Osteocyte (in vitro differentiated cells): ENCODE results near the gene NEIL3. TPM values are rescaled to one million over a fixed set of nuclear protein-coding genes. Genes with fewer than 3 reads are reported as not detected.

Source experiments
- DNase-seq: peaks from one replicate; pipeline ENCODE4 v3.0.0; 2021; ENCODE audit warnings: mixed read lengths; ENCODE audit not compliant: unreplicated experiment; ENCODE audit errors: extremely low spot score
- H3K27ac Mint-ChIP-seq: one replicate; pipeline ENCODE4 v1.8.0; 2021; ENCODE audit warnings: mild to moderate bottlenecking, mixed read lengths; ENCODE audit not compliant: unreplicated experiment
- H3K27me3 Mint-ChIP-seq: one replicate; pipeline ENCODE4 v1.8.0; 2021; ENCODE audit warnings: mixed read lengths; ENCODE audit not compliant: unreplicated experiment
- H3K36me3 Mint-ChIP-seq: one replicate; pipeline ENCODE4 v1.8.0; 2021; ENCODE audit warnings: mixed read lengths; ENCODE audit not compliant: unreplicated experiment
- H3K4me1 Mint-ChIP-seq: one replicate; pipeline ENCODE4 v1.8.0; 2021; ENCODE audit warnings: mixed read lengths; ENCODE audit not compliant: unreplicated experiment
- H3K4me3 Mint-ChIP-seq: one replicate; pipeline ENCODE4 v1.8.0; 2021; ENCODE audit warnings: mild to moderate bottlenecking, moderate library complexity, mixed read lengths; ENCODE audit not compliant: unreplicated experiment
- H3K9me3 Mint-ChIP-seq: one replicate; pipeline ENCODE4 v1.8.0; 2021; ENCODE audit warnings: mixed read lengths; ENCODE audit not compliant: unreplicated experiment
- CTCF ChIP-seq: fragments of 200-600 bp; sonication (generic); IDR thresholded peaks from 2 replicates; pipeline ENCODE4 v1.5.0; 2021; ENCODE audit warnings: antibody characterized with exemption, mild to moderate bottlenecking, moderate library complexity
- total RNA-seq: library from RNA; stranded (reverse); gene quantifications from 2 replicates; pipeline ENCODE4 v1.2.1, GENCODE V29; 2021

Gene NEIL3
- total RNA-seq, 1 donor from 2014 or later = 2.3 TPM

- no peaks in the 10 kb centered on the region for H3K4me1 Mint-ChIP-seq
- H3K9me3 Mint-ChIP-seq = no peaks in the 10 kb centered on the region
- no peak for DNase-seq
- peaks cover 40% of the 10 kb centered on the region for H3K27me3 Mint-ChIP-seq
- H3K36me3 Mint-ChIP-seq = no peaks in the 10 kb centered on the region
- no peak overlapping the region for H3K4me3 Mint-ChIP-seq
- no peak for TF ChIP-seq CTCF
- H3K27ac Mint-ChIP-seq = no peak overlapping the region
Measured at GRCh38 chr4:177376024-177376423, 66.3 kb downstream of the NEIL3 start.

GRCh38 chr4:177380730-177381287 lies 71.1 kb downstream of the NEIL3 start:
- H3K4me1 Mint-ChIP-seq = peaks cover 8% of the 10 kb centered on the region
- no peaks in the 10 kb centered on the region for H3K36me3 Mint-ChIP-seq
- H3K27me3 Mint-ChIP-seq = peaks cover 29% of the 10 kb centered on the region
- TF ChIP-seq CTCF = no peak
- no peak overlapping the region for H3K4me3 Mint-ChIP-seq
- no peak overlapping the region for H3K27ac Mint-ChIP-seq
- H3K9me3 Mint-ChIP-seq = no peaks in the 10 kb centered on the region
- no peak for DNase-seq

- Mint-ChIP-seq H3K36me3 (no peaks in the 10 kb centered on the region), H3K27me3 (peaks cover 20% of the 10 kb centered on the region), H3K4me3 (no peak overlapping the region), H3K4me1 (peaks cover 14% of the 10 kb centered on the region), H3K9me3 (no peaks in the 10 kb centered on the region), H3K27ac (no peak overlapping the region)
- no peak for DNase-seq
- no peak for TF ChIP-seq CTCF
Measured at GRCh38 chr4:177381762-177382310, 72.2 kb downstream of the NEIL3 start.

- TF ChIP-seq CTCF = no peak
- Mint-ChIP-seq H3K4me3 (no peak overlapping the region), H3K27ac (no peak overlapping the region), H3K27me3 (peaks cover 4% of the 10 kb centered on the region), H3K9me3 (no peaks in the 10 kb centered on the region), H3K36me3 (no peaks in the 10 kb centered on the region), H3K4me1 (peaks cover 14% of the 10 kb centered on the region)
- DNase-seq = no peak
Measured at GRCh38 chr4:177384856-177385397, 75.3 kb downstream of the NEIL3 start.

- Mint-ChIP-seq H3K36me3 (no peaks in the 10 kb centered on the region), H3K4me3 (no peak overlapping the region), H3K27ac (no peak overlapping the region), H3K27me3 (peaks cover 5% of the 10 kb centered on the region), H3K4me1 (peaks cover 16% of the 10 kb centered on the region), H3K9me3 (no peaks in the 10 kb centered on the region)
- TF ChIP-seq CTCF = no peak
- no peak for DNase-seq
Measured at GRCh38 chr4:177385576-177386277, 76.1 kb downstream of the NEIL3 start.
